ENCODE data around the gene UTP3.
A peak's percentile ranks its signal among the peaks of the same experiment; 100 is the strongest.

The UTP3 gene

GRCh38 chr4:70714079-70714887, 26.0 kb downstream of the UTP3 start (continued):
- TF ChIP-seq ISL1 (CRISPR knock-in tag; IDR thresholded peaks at IDR 0.05), result no peak
- no peak for TF ChIP-seq PPARA (CRISPR knock-in tag; IDR thresholded peaks at IDR 0.05; ENCODE audit: borderline replicate concordance)
- no peak for TF ChIP-seq OSR1 (CRISPR knock-in tag; IDR thresholded peaks at IDR 0.05)

GRCh38 chr4:70715097-70715496, 26.8 kb downstream of the UTP3 start:
- TF ChIP-seq OSR1 (CRISPR knock-in tag; IDR thresholded peaks at IDR 0.05) (no peak), ESRRG (CRISPR knock-in tag; IDR thresholded peaks at IDR 0.05) (no peak), CSRNP3 (CRISPR knock-in tag; IDR thresholded peaks at IDR 0.05) (no peak), RARB (CRISPR knock-in tag; IDR thresholded peaks at IDR 0.05) (no peak), GLIS3 (CRISPR knock-in tag; IDR thresholded peaks at IDR 0.05) (no peak), CSDC2 (CRISPR knock-in tag; IDR thresholded peaks at IDR 0.05) (no peak), ZNF565 (CRISPR knock-in tag; conservative IDR thresholded peaks at IDR 0.05; ENCODE audit: low read depth) (no peak), ARNTL (CRISPR knock-in tag; IDR thresholded peaks at IDR 0.05; ENCODE audit: borderline replicate concordance, low read depth) (no peak), TOX (CRISPR knock-in tag; IDR thresholded peaks at IDR 0.05; ENCODE audit: borderline replicate concordance) (no peak), CREB5 (CRISPR knock-in tag; IDR thresholded peaks at IDR 0.05; ENCODE audit: low read depth) (no peak), ZNF8 (CRISPR knock-in tag; IDR thresholded peaks at IDR 0.05) (no peak), ZFP3 (CRISPR knock-in tag; IDR thresholded peaks at IDR 0.05) (no peak), ZC3H10 (CRISPR knock-in tag; IDR thresholded peaks at IDR 0.05) (no peak)
- no peak for ATAC-seq

- TF ChIP-seq TCF4 (CRISPR knock-in tag; IDR thresholded peaks at IDR 0.05; ENCODE audit: borderline replicate concordance) (no peak), CSDC2 (CRISPR knock-in tag; IDR thresholded peaks at IDR 0.05) (no peak), PATZ1 (CRISPR knock-in tag; IDR thresholded peaks at IDR 0.05; ENCODE audit: borderline replicate concordance) (no peak), OSR1 (CRISPR knock-in tag; IDR thresholded peaks at IDR 0.05) (no peak), PPARA (CRISPR knock-in tag; IDR thresholded peaks at IDR 0.05; ENCODE audit: borderline replicate concordance) (no peak), SNAI2 (CRISPR knock-in tag; IDR thresholded peaks at IDR 0.05) (no peak), ZNF565 (CRISPR knock-in tag; conservative IDR thresholded peaks at IDR 0.05; ENCODE audit: low read depth) (no peak), CREB5 (CRISPR knock-in tag; IDR thresholded peaks at IDR 0.05; ENCODE audit: low read depth) (no peak)
- ATAC-seq, result no peak
Measured at GRCh38 chr4:70718811-70719604, 30.7 kb downstream of the UTP3 start.

GRCh38 chr4:70721747-70722146, 33.4 kb downstream of the UTP3 start, which contains the start of gene RUFY3:
Gene RUFY3 (plus strand): TSS chr4:70721964. CDS start chr4:70722574, 610 bp downstream.
- peak; percentile 99 for ATAC-seq
- TF ChIP-seq ZNF8 (CRISPR knock-in tag; IDR thresholded peaks at IDR 0.05) (no peak), POU6F1 (CRISPR knock-in tag; IDR thresholded peaks at IDR 0.05; ENCODE audit: borderline replicate concordance, low read depth) (no peak)
